Measurements from ENCODE around the gene MFAP1. TPM values are rescaled to one million over a fixed set of nuclear protein-coding genes. Genes with fewer than 3 reads are reported as not detected.
"Not testable (repeated sequence)": the region's sequence is repeated elsewhere in the genome, so short reads cannot be mapped to it uniquely, and the experiment has no call there.

Gene MFAP1
- total RNA-seq, 4 donors from 2014 or later, result 6.1 to 21.7 (median 10.4) TPM

DNA sequence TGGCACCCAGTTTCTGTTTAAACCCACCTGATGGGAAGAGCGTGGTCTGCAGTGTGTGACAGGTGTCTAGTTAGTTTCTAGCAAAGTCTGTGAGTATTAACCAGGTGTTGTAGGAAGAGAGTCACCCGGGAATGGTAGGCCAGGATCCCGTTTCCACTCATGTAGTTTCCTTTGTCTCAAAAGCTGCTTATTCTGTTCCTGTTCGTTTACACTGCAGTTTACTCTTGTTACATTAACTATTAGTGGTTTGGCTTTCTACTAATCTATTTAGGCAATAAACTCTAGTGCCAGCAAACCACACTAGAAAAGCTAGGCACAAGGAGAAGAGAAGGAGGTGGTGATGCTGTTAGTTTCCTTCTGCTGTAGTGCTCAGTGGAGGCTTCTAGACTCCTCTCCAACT is 35.1 kb upstream of the MFAP1 start:
- peaks cover 0 to 17% (median 0%) of the 10 kb centered on the region in 3 donors for H3K36me3 ChIP-seq
- DNase-seq, result no peak
- no peak for TF ChIP-seq POLR2A (IDR thresholded peaks at IDR 0.05)
- TF ChIP-seq, protein P1, sequence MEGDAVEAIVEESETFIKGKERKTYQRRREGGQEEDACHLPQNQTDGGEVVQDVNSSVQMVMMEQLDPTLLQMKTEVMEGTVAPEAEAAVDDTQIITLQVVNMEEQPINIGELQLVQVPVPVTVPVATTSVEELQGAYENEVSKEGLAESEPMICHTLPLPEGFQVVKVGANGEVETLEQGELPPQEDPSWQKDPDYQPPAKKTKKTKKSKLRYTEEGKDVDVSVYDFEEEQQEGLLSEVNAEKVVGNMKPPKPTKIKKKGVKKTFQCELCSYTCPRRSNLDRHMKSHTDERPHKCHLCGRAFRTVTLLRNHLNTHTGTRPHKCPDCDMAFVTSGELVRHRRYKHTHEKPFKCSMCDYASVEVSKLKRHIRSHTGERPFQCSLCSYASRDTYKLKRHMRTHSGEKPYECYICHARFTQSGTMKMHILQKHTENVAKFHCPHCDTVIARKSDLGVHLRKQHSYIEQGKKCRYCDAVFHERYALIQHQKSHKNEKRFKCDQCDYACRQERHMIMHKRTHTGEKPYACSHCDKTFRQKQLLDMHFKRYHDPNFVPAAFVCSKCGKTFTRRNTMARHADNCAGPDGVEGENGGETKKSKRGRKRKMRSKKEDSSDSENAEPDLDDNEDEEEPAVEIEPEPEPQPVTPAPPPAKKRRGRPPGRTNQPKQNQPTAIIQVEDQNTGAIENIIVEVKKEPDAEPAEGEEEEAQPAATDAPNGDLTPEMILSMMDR (IDR thresholded peaks at IDR 0.05), result no peak
- no peak overlapping the region for H3K27ac ChIP-seq
- no peaks in the 10 kb centered on the region for H3K4me1 ChIP-seq
- no peaks in the 10 kb centered on the region for H3K27me3 ChIP-seq
- no peak overlapping the region for H3K4me3 ChIP-seq
- H3K9me3 ChIP-seq, result no peaks in the 10 kb centered on the region

DNA sequence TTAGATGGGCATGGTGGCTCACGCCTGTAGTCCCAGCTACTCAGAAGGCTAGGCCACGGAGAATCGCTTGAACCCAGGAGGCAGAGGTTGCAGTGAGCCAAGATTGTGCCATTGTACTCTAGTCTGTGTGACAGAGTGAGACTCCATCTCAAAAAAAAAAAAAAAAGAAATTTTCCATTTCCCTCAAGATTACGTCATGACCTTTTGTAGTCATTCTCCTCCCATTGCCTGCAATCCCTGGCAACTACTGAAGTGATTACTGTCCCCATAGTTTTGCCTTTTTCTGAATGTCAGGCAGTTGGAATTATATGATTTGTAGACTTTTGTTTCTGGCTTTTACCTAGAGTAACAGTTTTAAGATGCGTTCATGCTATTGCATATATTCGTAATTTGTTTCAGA is 30.3 kb upstream of the MFAP1 start:
- H3K9me3 ChIP-seq, result no peaks in the 10 kb centered on the region
- H3K36me3 ChIP-seq, result peaks cover 0 to 23% (median 0%) of the 10 kb centered on the region in 3 donors
- TF ChIP-seq, protein P1 (IDR thresholded peaks at IDR 0.05), result no peak
- no peak for TF ChIP-seq POLR2A (IDR thresholded peaks at IDR 0.05)
- H3K4me3 ChIP-seq, result no peak overlapping the region
- no peak for DNase-seq
- no peaks in the 10 kb centered on the region for H3K4me1 ChIP-seq
- no peak overlapping the region for H3K27ac ChIP-seq
- H3K27me3 ChIP-seq, result no peaks in the 10 kb centered on the region

DNA sequence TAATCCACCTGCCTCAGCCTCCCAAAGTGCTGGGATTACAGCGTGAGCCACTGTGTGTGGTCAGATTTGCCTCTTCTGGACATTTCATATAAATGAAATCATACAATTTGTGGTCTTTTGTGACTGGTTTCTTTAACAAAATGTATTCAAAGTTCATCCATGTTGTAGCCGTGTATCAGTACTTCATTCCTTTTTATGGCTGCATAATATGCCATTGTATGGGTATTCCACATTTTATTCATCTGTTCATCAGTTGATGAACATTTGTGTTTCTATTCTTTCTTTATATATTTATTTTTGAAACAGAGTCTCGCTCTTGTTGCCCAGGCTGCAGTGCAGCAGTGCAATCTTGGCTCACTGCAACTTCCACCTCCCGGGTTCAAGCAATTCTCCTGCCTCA is 28.1 kb upstream of the MFAP1 start:
- H3K27ac ChIP-seq, result no peak overlapping the region
- no peaks in the 10 kb centered on the region for H3K27me3 ChIP-seq
- H3K36me3 ChIP-seq, result peaks cover 0 to 11% (median 0%) of the 10 kb centered on the region in 3 donors
- no peak for DNase-seq
- no peaks in the 10 kb centered on the region for H3K9me3 ChIP-seq
- TF ChIP-seq, protein P1 (IDR thresholded peaks at IDR 0.05), result no peak
- no peak for TF ChIP-seq POLR2A (IDR thresholded peaks at IDR 0.05)
- no peaks in the 10 kb centered on the region for H3K4me1 ChIP-seq
- H3K4me3 ChIP-seq, result no peak overlapping the region

DNA sequence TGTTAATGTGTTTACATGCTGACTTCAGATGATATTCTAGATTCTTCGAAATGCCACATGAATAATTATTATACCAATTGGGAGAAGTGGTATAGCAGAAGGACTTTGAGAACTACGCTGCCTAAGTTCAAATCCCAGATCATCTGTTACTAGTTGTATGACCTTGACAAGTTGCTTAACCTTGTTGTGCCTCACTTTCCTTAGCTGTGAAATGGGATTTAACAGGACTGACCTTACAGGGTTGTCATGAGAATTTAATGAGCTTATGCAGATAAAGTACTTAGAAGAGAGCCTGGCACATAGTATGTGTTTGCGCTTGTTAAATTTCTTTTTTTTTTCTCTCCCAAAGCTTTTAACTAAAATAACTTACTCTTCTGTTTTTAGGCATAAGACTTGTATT is 26.8 kb upstream of the MFAP1 start:
- no peaks in the 10 kb centered on the region for H3K9me3 ChIP-seq
- no peak overlapping the region for H3K27ac ChIP-seq
- no peaks in the 10 kb centered on the region for H3K4me1 ChIP-seq
- DNase-seq, result no peak
- TF ChIP-seq POLR2A (IDR thresholded peaks at IDR 0.05), result no peak
- TF ChIP-seq, protein P1 (IDR thresholded peaks at IDR 0.05), result no peak
- H3K27me3 ChIP-seq, result no peaks in the 10 kb centered on the region
- no peak overlapping the region for H3K4me3 ChIP-seq
- peaks cover 0 to 15% (median 0%) of the 10 kb centered on the region in 3 donors for H3K36me3 ChIP-seq

DNA sequence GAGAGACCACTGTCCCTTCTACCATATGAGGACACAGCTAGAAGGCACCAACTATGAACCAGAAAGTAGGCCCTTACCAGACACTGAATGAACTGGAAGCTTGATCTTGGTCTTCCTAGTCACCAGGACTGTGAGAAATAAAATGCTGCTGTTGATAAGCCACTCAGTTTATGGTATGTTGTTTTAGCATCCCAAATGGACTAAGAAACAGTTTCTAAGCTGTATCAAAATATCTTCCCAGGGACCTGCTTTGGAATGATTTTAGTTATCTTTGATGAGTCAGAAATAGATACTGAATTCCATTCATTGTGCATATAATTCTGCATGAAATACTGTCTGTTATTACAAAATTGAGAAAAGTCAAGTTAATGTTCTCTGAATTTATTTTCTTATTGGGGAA is 20.9 kb upstream of the MFAP1 start:
- H3K36me3 ChIP-seq, result peaks cover 0 to 9% (median 0%) of the 10 kb centered on the region in 3 donors
- H3K9me3 ChIP-seq, result no peaks in the 10 kb centered on the region
- no peak for DNase-seq
- no peaks in the 10 kb centered on the region for H3K27me3 ChIP-seq
- H3K4me3 ChIP-seq, result no peak overlapping the region
- TF ChIP-seq POLR2A (IDR thresholded peaks at IDR 0.05), result no peak
- TF ChIP-seq, protein P1 (IDR thresholded peaks at IDR 0.05), result no peak
- no peak overlapping the region for H3K27ac ChIP-seq
- no peaks in the 10 kb centered on the region for H3K4me1 ChIP-seq

DNA sequence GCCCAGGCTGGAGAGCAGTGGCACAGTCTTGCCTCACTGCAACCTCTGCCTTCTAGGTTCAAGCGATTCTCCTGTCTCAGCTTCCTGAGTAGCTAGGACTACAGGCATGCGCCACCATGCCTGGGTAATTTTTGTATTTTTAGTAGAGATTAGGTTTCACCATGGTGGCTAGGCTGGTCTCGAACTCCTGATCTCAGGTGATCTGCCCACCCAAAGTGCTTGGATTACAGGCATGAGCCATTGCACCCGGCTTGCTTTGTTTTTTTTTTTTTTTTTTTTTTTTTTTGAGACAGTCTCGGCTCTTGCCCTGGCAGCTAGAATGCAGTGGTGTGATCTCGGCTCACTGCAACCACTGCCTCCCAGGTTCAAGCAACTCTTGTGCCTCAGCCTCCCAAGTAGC is 8.0 kb upstream of the MFAP1 start:
- H3K4me3 ChIP-seq, DNase-seq, H3K27ac ChIP-seq, H3K9me3 ChIP-seq, H3K36me3 ChIP-seq, H3K27me3 ChIP-seq: not testable (repeated sequence)
- peaks cover 0 to 15% (median 6%) of the 10 kb centered on the region in 4 donors for H3K4me1 ChIP-seq

DNA sequence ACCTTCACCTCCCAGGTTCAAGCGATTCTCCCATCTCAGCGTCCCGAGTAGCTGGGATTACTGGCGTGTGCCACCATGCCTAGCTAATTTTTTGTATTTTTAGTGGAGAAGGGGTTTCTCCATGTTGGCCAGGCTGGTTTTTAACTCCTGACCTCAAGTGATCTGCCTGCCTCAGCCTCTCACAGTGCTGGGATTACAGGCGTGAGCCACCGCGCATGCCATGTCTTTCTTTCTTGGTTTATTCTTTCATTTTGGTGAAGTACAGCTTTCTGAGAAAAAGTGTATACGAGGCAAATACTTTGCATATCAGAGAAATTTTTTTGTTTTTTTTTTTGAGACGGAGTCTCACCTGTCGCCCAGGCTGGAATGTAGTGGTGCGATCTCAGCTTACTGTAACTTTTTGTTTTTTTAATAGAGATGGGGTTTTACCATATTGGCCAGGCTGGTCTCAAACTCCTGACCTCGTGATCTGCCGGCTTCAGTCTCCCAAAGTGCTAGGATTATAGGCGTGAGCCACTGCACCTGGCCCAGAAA is 7.1 kb upstream of the MFAP1 start:
- not testable (repeated sequence) for H3K27ac ChIP-seq, H3K27me3 ChIP-seq, DNase-seq, H3K9me3 ChIP-seq, H3K4me3 ChIP-seq, H3K36me3 ChIP-seq
- H3K4me1 ChIP-seq, result peaks cover 0 to 22% (median 6%) of the 10 kb centered on the region in 4 donors

DNA sequence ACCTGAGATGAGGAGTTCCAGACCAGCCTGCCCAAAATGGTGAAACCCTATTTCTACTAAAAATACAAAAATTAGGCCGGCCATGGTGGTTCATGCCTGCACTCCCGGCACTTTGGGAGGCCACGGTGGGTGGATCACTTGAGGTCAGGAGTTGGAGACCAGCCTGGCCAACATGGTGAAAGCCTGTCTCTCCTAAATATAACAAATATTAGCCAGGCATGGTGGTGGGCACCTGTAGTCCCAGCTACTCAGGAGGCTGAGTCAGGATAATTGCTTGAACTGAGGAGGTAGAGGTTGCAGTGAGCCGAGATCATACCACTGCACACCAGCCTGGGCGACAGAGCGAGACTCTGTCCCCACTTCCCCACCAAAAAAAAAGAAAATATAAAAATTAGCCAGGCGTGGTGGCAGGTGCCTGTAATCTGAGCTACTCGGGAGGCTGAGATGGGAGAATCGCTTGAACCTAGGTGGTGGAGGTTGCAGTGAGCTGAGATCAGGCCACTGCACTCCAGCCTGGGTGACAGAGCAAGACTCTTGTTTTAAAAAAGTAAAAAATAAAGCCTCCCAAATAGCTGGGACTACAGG is 6.3 kb upstream of the MFAP1 start:
- H3K36me3 ChIP-seq, H3K27me3 ChIP-seq, H3K27ac ChIP-seq, H3K9me3 ChIP-seq, DNase-seq, H3K4me3 ChIP-seq: not testable (repeated sequence)
- peaks cover 0 to 30% (median 6%) of the 10 kb centered on the region in 4 donors for H3K4me1 ChIP-seq

DNA sequence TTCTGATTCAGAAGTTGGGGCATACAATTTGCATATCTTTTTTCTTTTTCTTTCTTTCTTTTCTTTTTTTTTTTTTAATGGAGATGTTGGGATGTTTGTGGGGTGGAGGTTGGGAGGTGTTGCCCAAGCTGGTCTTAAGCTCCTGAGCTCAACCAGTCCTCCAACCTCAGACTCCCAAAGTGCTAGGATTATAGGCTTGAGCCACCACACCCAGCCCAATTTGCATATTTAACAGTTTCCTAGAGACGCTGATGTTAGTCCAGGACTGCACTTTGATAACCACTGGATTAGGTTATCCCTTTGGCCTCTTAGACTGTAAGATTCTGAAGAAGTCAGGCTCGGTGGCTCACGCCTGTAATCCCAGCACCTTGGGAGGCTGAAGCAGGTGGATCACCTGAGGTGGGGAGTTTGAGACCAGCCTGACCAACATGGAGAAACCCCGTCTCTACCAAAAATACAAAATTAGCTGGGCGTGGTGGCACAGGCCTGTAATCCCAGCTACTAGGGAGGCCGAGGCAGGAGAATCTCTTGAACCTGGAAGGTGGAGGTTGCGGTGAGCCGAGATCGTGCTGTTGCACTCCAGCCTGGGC is 5.6 kb upstream of the MFAP1 start:
- not testable (repeated sequence) for H3K4me3 ChIP-seq, H3K36me3 ChIP-seq

More for the DNA sequence above, 5.6 kb upstream of the MFAP1 start:
- peaks cover 0 to 31% (median 6%) of the 10 kb centered on the region in 4 donors for H3K4me1 ChIP-seq
- DNase-seq, H3K9me3 ChIP-seq, H3K27me3 ChIP-seq, H3K27ac ChIP-seq: not testable (repeated sequence)
